Measurements from ENCODE around the gene SLC24A3. TPM values are rescaled to one million over a fixed set of nuclear protein-coding genes. Genes with fewer than 3 reads are reported as not detected.

Gene SLC24A3
- total RNA-seq, 1 experiment from 2014 or later: not detected

GRCh38 chr20:19654921-19655320 lies 442.5 kb downstream of the SLC24A3 start:
- intact Hi-C loops (cut with micrococcal nuclease; ENCODE audit: unreplicated experiment): no loop called here
- H3K4me3 ChIP-seq (ENCODE audit: low read depth in 2 of 2, low read length in 2 of 2): no peak overlapping the region
- CTCF ChIA-PET: interaction anchor here (0.6 kb wide), 1 partner anchor 505 kb away, joined by 5 read pairs; no protein-coding TSS in a partner anchor

GRCh38 chr20:19658137-19658536 lies 445.7 kb downstream of the SLC24A3 start:
- in situ Hi-C loops (cut with HindIII; ENCODE audit: low pct_unique_long_range_greater_than_20kb, low sequenced_read_pairs) (no loop called here), intact Hi-C loops (cut with micrococcal nuclease; ENCODE audit: unreplicated experiment) (no loop called here)
- TF ChIP-seq SIN3A (IDR thresholded peaks at IDR 0.05; ENCODE audit: borderline replicate concordance, insufficient read depth, low read depth, low read length) (no peak), TCF7L2 (IDR thresholded peaks at IDR 0.05; ENCODE audit: low read depth, low read length) (no peak), REST (IDR thresholded peaks at IDR 0.05; ENCODE audit: insufficient read depth in 1 of 2, low read depth in 2 of 2, low read length in 1 of 2) (no peak), CTCF (IDR thresholded peaks at IDR 0.05) (no peak)
- no peak overlapping the region for H3K4me3 ChIP-seq (ENCODE audit: low read depth in 2 of 2, low read length in 2 of 2)
- peaks cover 19% of the 10 kb centered on the region for H3K27me3 ChIP-seq (ENCODE audit: control insufficient read depth, insufficient read depth, low read length)
- H3K4me1 ChIP-seq (ENCODE audit: control insufficient read depth, insufficient read depth, low read length): no peaks in the 10 kb centered on the region
- CTCF ChIA-PET: no interaction called here
- H3K9me3 ChIP-seq (ENCODE audit: control insufficient read depth, insufficient read depth, low read depth, low read length): no peaks in the 10 kb centered on the region
- POLR2A ChIA-PET: no interaction called here
- H3K27ac ChIP-seq (ENCODE audit: low read length): no peak overlapping the region
- no TSS peak for BruUV-seq (replicated peaks)
- no peak for DNase-seq (ENCODE audit: low read depth, low spot score)
- no peak for ATAC-seq
- H3K36me3 ChIP-seq (ENCODE audit: control insufficient read depth, insufficient read depth, low read length): no peaks in the 10 kb centered on the region

More at GRCh38 chr20:19654921-19655320, 442.5 kb downstream of the SLC24A3 start:
- H3K36me3 ChIP-seq (ENCODE audit: control insufficient read depth, insufficient read depth, low read length): no peaks in the 10 kb centered on the region
- no TSS peak for BruUV-seq (replicated peaks)
- POLR2A ChIA-PET: no interaction called here
- H3K9me3 ChIP-seq (ENCODE audit: control insufficient read depth, insufficient read depth, low read depth, low read length): no peaks in the 10 kb centered on the region
- DNase-seq (ENCODE audit: low read depth, low spot score): no peak
- ATAC-seq: no peak
- peaks cover 6% of the 10 kb centered on the region for H3K27me3 ChIP-seq (ENCODE audit: control insufficient read depth, insufficient read depth, low read length)
- TF ChIP-seq REST (IDR thresholded peaks at IDR 0.05; ENCODE audit: insufficient read depth in 1 of 2, low read depth in 2 of 2, low read length in 1 of 2): no peak
- no peak for TF ChIP-seq CTCF (IDR thresholded peaks at IDR 0.05)
- no peak for TF ChIP-seq SIN3A (IDR thresholded peaks at IDR 0.05; ENCODE audit: borderline replicate concordance, insufficient read depth, low read depth, low read length)
- no peak for TF ChIP-seq TCF7L2 (IDR thresholded peaks at IDR 0.05; ENCODE audit: low read depth, low read length)
- no peak for TF ChIP-seq POLR2AphosphoS5 (IDR thresholded peaks at IDR 0.05; ENCODE audit: low read depth, low read length)
- H3K27ac ChIP-seq (ENCODE audit: low read length): no peak overlapping the region
- no peaks in the 10 kb centered on the region for H3K4me1 ChIP-seq (ENCODE audit: control insufficient read depth, insufficient read depth, low read length)
- in situ Hi-C loops (cut with HindIII; ENCODE audit: low pct_unique_long_range_greater_than_20kb, low sequenced_read_pairs): no loop called here

All from Panc1 (cell line).